A549 (cell line): ENCODE results near the gene UST. TPM values are rescaled to one million over a fixed set of nuclear protein-coding genes. Genes with fewer than 3 reads are reported as not detected.
"Not testable (repeated sequence)": the region's sequence is repeated elsewhere in the genome, so short reads cannot be mapped to it uniquely, and the experiment has no call there.

Experiments used
- ATAC-seq, 2 experiments: fragments of 200-7000 bp in 1 of 2; fragments of >200 bp in 1 of 2; cut with Nextera tagmentation in 1 of 2; cut with Tn5 transposase in 1 of 2; 3 replicates each; pipeline versions ENCODE4 v1.8.0 to v1.9.1; 2018 to 2020; ENCODE audit warnings: mild to moderate bottlenecking in 1 of 2, moderate library complexity in 1 of 2
- CTCF ChIA-PET: fragments of 300-600 bp; sonication (Branson Sonifier 250); formaldehyde crosslinking; extraction: SDS; loops from one replicate; lab custom pipeline; 2021; ENCODE audit warnings: antibody characterized with exemption, inconsistent platforms; lab: Yijun Ruan, JAX
- POLR2A ChIA-PET: fragments of 350-600 bp; formaldehyde crosslinking; extraction: SDS; loops from one replicate; lab custom pipeline; 2021; ENCODE audit warnings: antibody characterized with exemption, inconsistent platforms; lab: Yijun Ruan, JAX
- DNase-seq, 2 experiments: peaks; one replicate each; pipeline versions ENCODE4 v3.0.0 to v3.0.0-alpha.2; 2011 to 2016; ENCODE audit warnings: low read depth in 1 of 2, low spot score in 1 of 2
- FAIRE-seq: peaks from 2 replicates; lab custom pipeline; 2011; peaks lifted over from hg19 to GRCh38; lab: Jason Lieb, UNC
- H3K27ac ChIP-seq, 2 experiments: fragments of >200 bp; sonication (Bioruptor Twin); formaldehyde crosslinking; 3 replicates each; pipeline ENCODE4 v1.5.1; 2016 to 2017
- H3K4me1 ChIP-seq: fragments of >200 bp; sonication (Bioruptor Twin); formaldehyde crosslinking; 3 replicates; pipeline ENCODE4 v1.6.1; 2016
- H3K4me2 ChIP-seq: fragments of >200 bp; sonication (Bioruptor Twin); formaldehyde crosslinking; 3 replicates; pipeline ENCODE4 v1.6.1; 2016
- H3K4me3 ChIP-seq: fragments of >200 bp; sonication (Bioruptor Twin); formaldehyde crosslinking; 3 replicates; pipeline ENCODE4 v1.5.1; 2016
- H3K9me3 ChIP-seq: fragments of >200 bp; sonication (Bioruptor Twin); formaldehyde crosslinking; 3 replicates; pipeline ENCODE4 v1.6.1; 2016
- BHLHE40 ChIP-seq: IDR thresholded peaks from 2 replicates; pipeline ENCODE4 v1.6.1; 2012; ENCODE audit warnings: low read depth, low read length, inconsistent platforms
- FOSB ChIP-seq: fragments of 250-450 bp; sonication (Bioruptor Pico); IDR thresholded peaks from 2 replicates; pipeline ENCODE4 v1.5.0; 2020; ENCODE audit warnings: mild to moderate bottlenecking, moderate library complexity
- HEYL ChIP-seq: fragments of 250-450 bp; sonication (Bioruptor Pico); IDR thresholded peaks from 2 replicates; pipeline ENCODE4 v1.8.0; 2021; ENCODE audit warnings: mild to moderate bottlenecking, moderate library complexity
- HMGXB4 ChIP-seq: fragments of 250-450 bp; sonication (Bioruptor Pico); IDR thresholded peaks from 2 replicates; pipeline ENCODE4 v1.5.0; 2021; ENCODE audit warnings: mild to moderate bottlenecking, moderate library complexity, borderline replicate concordance
- HOXA7 ChIP-seq: fragments of 250-450 bp; sonication (Bioruptor Pico); IDR thresholded peaks from 2 replicates; pipeline ENCODE4 v1.5.0; 2020; ENCODE audit warnings: mild to moderate bottlenecking, moderate library complexity
- MAFK ChIP-seq: fragments of 450-650 bp; IDR thresholded peaks from 2 replicates; pipeline ENCODE4 v1.6.1; 2014; ENCODE audit not compliant: partially characterized antibody
- MAZ ChIP-seq: fragments of 150-350 bp; IDR thresholded peaks from 2 replicates; pipeline ENCODE4 v1.6.1; 2014; ENCODE audit warnings: antibody characterized with exemption, low read depth, low read length, borderline replicate concordance
- POLR2A ChIP-seq: IDR thresholded peaks from 2 replicates; pipeline ENCODE4 v1.6.1; 2012; ENCODE audit warnings: mild to moderate bottlenecking, low read length
- RAD21 ChIP-seq, 2 experiments: fragments of >200 bp in 1 of 2; sonication (Bioruptor Twin) in 1 of 2; formaldehyde crosslinking in 1 of 2; IDR thresholded peaks in 1 of 2; conservative IDR thresholded peaks in 1 of 2; 2 replicates in 1 of 2; 3 replicates in 1 of 2; pipeline ENCODE4 v1.6.1; 2012 to 2018; ENCODE audit warnings: inconsistent platforms in 1 of 2
- RCOR1 ChIP-seq: fragments of 150-350 bp; IDR thresholded peaks from 2 replicates; pipeline ENCODE4 v1.6.1; 2014; ENCODE audit warnings: antibody characterized with exemption, low read length, low read depth
- RFX5 ChIP-seq: fragments of 450-650 bp; IDR thresholded peaks from 2 replicates; pipeline ENCODE4 v1.7.1; 2014; ENCODE audit warnings: antibody characterized with exemption, mild to moderate bottlenecking, moderate library complexity
- RNF2 ChIP-seq: fragments of 200-600 bp; sonication (generic); IDR thresholded peaks from 2 replicates; pipeline ENCODE4 v1.6.1; 2016; ENCODE audit warnings: low read depth, mild to moderate bottlenecking, antibody characterized with exemption, moderate library complexity, borderline replicate concordance
- TP53 ChIP-seq: fragments of 250-450 bp; sonication (Bioruptor Pico); IDR thresholded peaks from 2 replicates; pipeline ENCODE4 v1.5.0; 2021; ENCODE audit warnings: mild to moderate bottlenecking, moderate library complexity
- ZC3H11A ChIP-seq: fragments of 450-650 bp; IDR thresholded peaks from 2 replicates; pipeline ENCODE4 v1.6.1; 2014; ENCODE audit warnings: antibody characterized with exemption, mild to moderate bottlenecking
- ZFP36 ChIP-seq: fragments of 450-650 bp; IDR thresholded peaks from 2 replicates; pipeline ENCODE4 v1.6.1; 2014; ENCODE audit warnings: borderline replicate concordance; ENCODE audit not compliant: partially characterized antibody
- WGBS: methylation state at CpG from one replicate; pipeline ENCODE4 v1.1.6; 2017; ENCODE audit errors: missing lambda C conversion rate; 5-methylcytosine and 5-hydroxymethylcytosine counted together
- polyA plus RNA-seq, 4 experiments: library from polyadenylated mRNA; depleted of rRNA in 3 of 4; stranded (reverse); fragments of >200 nt; fragmentation: RNase III in 1 of 4; extraction: RNeasy Plus Mini Kit Qiagen cat#74134 plus additional on column Dnase treatment in 1 of 4; gene quantifications; 2 replicates in 3 of 4; 3 replicates in 1 of 4; pipeline ENCODE4 v1.2.3, GENCODE V29; 2011 to 2017
- TF ChIP-seq, protein P1 (sequence below): IDR thresholded peaks from 2 replicates; pipeline ENCODE4 v1.6.1; 2012
- TF ChIP-seq, protein P2 (sequence below): fragments of >200 bp; sonication (Bioruptor Twin); formaldehyde crosslinking; IDR thresholded peaks from 2 replicates; pipeline ENCODE4 v1.6.1; 2016
- TF ChIP-seq, protein P3 (sequence below): fragments of >200 bp; sonication (Bioruptor Twin); formaldehyde crosslinking; IDR thresholded peaks from 3 replicates; pipeline ENCODE4 v1.6.1; 2016
- TF ChIP-seq, protein P4 (sequence below): IDR thresholded peaks from 2 replicates; pipeline ENCODE4 v1.6.1; 2012
- TF ChIP-seq, protein P5 (sequence below): fragments of 250-450 bp; sonication (Bioruptor Pico); IDR thresholded peaks from 2 replicates; pipeline ENCODE4 v1.5.0; 2020; ENCODE audit warnings: low read depth, mild to moderate bottlenecking, moderate library complexity
- TF ChIP-seq, protein P6 (sequence below): IDR thresholded peaks from 2 replicates; pipeline ENCODE4 v1.6.1; 2012; ENCODE audit warnings: low read depth, borderline replicate concordance

The UST gene
- polyA plus RNA-seq, 2 of the 4 experiments (the other 2 are of a cell fraction), result 0.54 to 1.7 TPM

- no peak overlapping the region for H3K27ac ChIP-seq
- H3K9me3 ChIP-seq, result no peaks in the 10 kb centered on the region
- H3K4me3 ChIP-seq, result no peak overlapping the region
- 66% methylated on average over 5 of the region's 5 CpGs for WGBS
- DNase-seq, result no peak
- FAIRE-seq, result no peak
- ChIA-PET POLR2A (no interaction called here), CTCF (no interaction called here)
- no peaks in the 10 kb centered on the region for H3K4me1 ChIP-seq
- no peak overlapping the region for H3K4me2 ChIP-seq
- TF ChIP-seq, protein P1, sequence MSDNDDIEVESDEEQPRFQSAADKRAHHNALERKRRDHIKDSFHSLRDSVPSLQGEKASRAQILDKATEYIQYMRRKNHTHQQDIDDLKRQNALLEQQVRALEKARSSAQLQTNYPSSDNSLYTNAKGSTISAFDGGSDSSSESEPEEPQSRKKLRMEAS, result no peak
- TF ChIP-seq HOXA7 (CRISPR knock-in tag), result no peak
- TF ChIP-seq RFX5, result no peak
- TF ChIP-seq RNF2, result no peak
- no peak for TF ChIP-seq RCOR1
- no peak for TF ChIP-seq POLR2A
- no peak for TF ChIP-seq TP53
- no peak for TF ChIP-seq RAD21 (conservative IDR thresholded peaks at IDR 0.05 in 1 of 2, IDR thresholded peaks at IDR 0.05 in 1 of 2)
- TF ChIP-seq, protein P2, sequence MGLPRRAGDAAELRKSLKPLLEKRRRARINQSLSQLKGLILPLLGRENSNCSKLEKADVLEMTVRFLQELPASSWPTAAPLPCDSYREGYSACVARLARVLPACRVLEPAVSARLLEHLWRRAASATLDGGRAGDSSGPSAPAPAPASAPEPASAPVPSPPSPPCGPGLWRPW, result no peak
- TF ChIP-seq HMGXB4 (CRISPR knock-in tag), result no peak
- TF ChIP-seq FOSB (CRISPR knock-in tag), result no peak
- TF ChIP-seq MAFK, result no peak
- TF ChIP-seq ZFP36, result no peak
- TF ChIP-seq, protein P3, sequence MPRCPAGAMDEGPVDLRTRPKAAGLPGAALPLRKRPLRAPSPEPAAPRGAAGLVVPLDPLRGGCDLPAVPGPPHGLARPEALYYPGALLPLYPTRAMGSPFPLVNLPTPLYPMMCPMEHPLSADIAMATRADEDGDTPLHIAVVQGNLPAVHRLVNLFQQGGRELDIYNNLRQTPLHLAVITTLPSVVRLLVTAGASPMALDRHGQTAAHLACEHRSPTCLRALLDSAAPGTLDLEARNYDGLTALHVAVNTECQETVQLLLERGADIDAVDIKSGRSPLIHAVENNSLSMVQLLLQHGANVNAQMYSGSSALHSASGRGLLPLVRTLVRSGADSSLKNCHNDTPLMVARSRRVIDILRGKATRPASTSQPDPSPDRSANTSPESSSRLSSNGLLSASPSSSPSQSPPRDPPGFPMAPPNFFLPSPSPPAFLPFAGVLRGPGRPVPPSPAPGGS, result no peak
- no peak for TF ChIP-seq ZC3H11A
- TF ChIP-seq, protein P4, sequence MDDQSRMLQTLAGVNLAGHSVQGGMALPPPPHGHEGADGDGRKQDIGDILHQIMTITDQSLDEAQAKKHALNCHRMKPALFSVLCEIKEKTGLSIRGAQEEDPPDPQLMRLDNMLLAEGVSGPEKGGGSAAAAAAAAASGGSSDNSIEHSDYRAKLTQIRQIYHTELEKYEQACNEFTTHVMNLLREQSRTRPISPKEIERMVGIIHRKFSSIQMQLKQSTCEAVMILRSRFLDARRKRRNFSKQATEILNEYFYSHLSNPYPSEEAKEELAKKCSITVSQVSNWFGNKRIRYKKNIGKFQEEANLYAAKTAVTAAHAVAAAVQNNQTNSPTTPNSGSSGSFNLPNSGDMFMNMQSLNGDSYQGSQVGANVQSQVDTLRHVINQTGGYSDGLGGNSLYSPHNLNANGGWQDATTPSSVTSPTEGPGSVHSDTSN, result no peak
- no peak for TF ChIP-seq HEYL (CRISPR knock-in tag)
- no peak for TF ChIP-seq BHLHE40
- no peak for TF ChIP-seq MAZ
- TF ChIP-seq, all 56 proteins: peak for 0
- no peak for ATAC-seq
These were observed 131.9 kb downstream of the UST start for GRCh38 chr6:148878683-148879082.

GRCh38 chr6:148880742-148881141, 133.9 kb downstream of the UST start:
- FAIRE-seq, POLR2A ChIA-PET: not testable (repeated sequence)

DNA sequence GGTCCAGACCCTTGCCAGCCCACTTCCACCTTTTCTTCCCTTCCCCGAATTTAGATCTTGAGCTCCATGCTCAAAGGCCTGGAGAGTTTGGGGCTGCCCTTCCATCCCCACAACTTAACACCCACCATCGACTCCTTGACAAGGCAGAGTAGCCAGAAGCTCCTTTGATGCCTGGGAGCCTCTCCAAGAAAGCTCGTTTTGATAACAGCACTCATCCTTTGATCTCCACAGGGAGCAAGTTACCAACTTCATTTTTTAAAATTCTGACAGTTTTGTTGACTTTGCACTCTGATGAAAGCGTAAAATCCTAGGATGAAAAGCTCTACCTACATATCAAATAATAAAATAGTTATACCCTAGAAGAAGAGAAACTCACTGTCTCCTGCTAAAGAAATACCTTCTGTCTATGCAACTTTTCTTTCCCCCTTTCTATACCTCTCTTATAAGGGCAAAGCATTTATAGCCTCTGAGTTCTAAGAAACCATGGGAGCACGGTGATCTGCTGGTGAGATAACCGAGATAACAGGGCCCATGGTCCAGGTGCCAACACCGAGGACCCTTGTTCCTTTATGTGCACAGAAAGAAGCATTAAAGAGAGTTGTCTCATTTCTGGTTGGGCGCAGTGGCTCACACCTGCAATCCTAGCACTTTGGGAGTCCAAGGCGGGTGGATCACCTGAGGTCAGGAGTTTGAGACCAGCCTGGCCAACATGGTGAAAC, 134.9 kb downstream of the UST start:
- no peak for FAIRE-seq
- CTCF ChIA-PET, result no interaction called here

More at GRCh38 chr6:148880742-148881141, 133.9 kb downstream of the UST start:
- H3K4me2 ChIP-seq, CTCF ChIA-PET, DNase-seq, H3K4me3 ChIP-seq, H3K4me1 ChIP-seq, H3K27ac ChIP-seq, H3K9me3 ChIP-seq, ATAC-seq: not testable (repeated sequence)
- WGBS, result 57% methylated on average over 7 of the region's 7 CpGs

More for the DNA sequence above, 134.9 kb downstream of the UST start:
- 35% methylated on average over 8 of the region's 9 CpGs for WGBS
- DNase-seq, result no peak
- POLR2A ChIA-PET, result no interaction called here
- TF ChIP-seq, protein P5, sequence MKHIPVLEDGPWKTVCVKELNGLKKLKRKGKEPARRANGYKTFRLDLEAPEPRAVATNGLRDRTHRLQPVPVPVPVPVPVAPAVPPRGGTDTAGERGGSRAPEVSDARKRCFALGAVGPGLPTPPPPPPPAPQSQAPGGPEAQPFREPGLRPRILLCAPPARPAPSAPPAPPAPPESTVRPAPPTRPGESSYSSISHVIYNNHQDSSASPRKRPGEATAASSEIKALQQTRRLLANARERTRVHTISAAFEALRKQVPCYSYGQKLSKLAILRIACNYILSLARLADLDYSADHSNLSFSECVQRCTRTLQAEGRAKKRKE (CRISPR knock-in tag), result no peak
- TF ChIP-seq, protein P6, sequence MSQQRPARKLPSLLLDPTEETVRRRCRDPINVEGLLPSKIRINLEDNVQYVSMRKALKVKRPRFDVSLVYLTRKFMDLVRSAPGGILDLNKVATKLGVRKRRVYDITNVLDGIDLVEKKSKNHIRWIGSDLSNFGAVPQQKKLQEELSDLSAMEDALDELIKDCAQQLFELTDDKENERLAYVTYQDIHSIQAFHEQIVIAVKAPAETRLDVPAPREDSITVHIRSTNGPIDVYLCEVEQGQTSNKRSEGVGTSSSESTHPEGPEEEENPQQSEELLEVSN, result no peak
- no peak for TF ChIP-seq HOXA7 (CRISPR knock-in tag)
- no peak for TF ChIP-seq ZFP36
- TF ChIP-seq, all 56 proteins: peak for 0
- H3K4me3 ChIP-seq, result no peak overlapping the region
- H3K9me3 ChIP-seq, result no peaks in the 10 kb centered on the region
- H3K27ac ChIP-seq, result no peak overlapping the region
- no peak for ATAC-seq
- H3K4me1 ChIP-seq, result no peaks in the 10 kb centered on the region
- no peak overlapping the region for H3K4me2 ChIP-seq
